PFSK-1 (cell line): ENCODE measurements around the gene CDPF1.

Source experiments
- POLR2AphosphoS5 ChIP-seq: IDR thresholded peaks from 2 replicates; pipeline ENCODE4 v1.6.1; 2012; ENCODE audit warnings: low read depth, mild to moderate bottlenecking, control low read depth, low read length, moderate library complexity
- TAF1 ChIP-seq: IDR thresholded peaks from 2 replicates; pipeline ENCODE4 v1.6.1; 2012; ENCODE audit warnings: low read length, control low read depth, borderline replicate concordance; ENCODE audit not compliant: insufficient read depth
- TF ChIP-seq, protein P1 (sequence below), 2 experiments: IDR thresholded peaks; 2 replicates each; pipeline versions ENCODE4 v1.6.1 to v1.8.0; 2011 to 2012; ENCODE audit warnings: low read depth in 2 of 2, low read length in 2 of 2, control low read depth in 1 of 2, inconsistent platforms in 1 of 2, mild to moderate bottlenecking in 1 of 2, moderate library complexity in 1 of 2; ENCODE audit not compliant: insufficient read depth in 1 of 2

GRCh38 chr22:46240907-46241306 lies 9.2 kb downstream of the CDPF1 start:
- TF ChIP-seq POLR2AphosphoS5 = no peak
- TF ChIP-seq, protein P1, sequence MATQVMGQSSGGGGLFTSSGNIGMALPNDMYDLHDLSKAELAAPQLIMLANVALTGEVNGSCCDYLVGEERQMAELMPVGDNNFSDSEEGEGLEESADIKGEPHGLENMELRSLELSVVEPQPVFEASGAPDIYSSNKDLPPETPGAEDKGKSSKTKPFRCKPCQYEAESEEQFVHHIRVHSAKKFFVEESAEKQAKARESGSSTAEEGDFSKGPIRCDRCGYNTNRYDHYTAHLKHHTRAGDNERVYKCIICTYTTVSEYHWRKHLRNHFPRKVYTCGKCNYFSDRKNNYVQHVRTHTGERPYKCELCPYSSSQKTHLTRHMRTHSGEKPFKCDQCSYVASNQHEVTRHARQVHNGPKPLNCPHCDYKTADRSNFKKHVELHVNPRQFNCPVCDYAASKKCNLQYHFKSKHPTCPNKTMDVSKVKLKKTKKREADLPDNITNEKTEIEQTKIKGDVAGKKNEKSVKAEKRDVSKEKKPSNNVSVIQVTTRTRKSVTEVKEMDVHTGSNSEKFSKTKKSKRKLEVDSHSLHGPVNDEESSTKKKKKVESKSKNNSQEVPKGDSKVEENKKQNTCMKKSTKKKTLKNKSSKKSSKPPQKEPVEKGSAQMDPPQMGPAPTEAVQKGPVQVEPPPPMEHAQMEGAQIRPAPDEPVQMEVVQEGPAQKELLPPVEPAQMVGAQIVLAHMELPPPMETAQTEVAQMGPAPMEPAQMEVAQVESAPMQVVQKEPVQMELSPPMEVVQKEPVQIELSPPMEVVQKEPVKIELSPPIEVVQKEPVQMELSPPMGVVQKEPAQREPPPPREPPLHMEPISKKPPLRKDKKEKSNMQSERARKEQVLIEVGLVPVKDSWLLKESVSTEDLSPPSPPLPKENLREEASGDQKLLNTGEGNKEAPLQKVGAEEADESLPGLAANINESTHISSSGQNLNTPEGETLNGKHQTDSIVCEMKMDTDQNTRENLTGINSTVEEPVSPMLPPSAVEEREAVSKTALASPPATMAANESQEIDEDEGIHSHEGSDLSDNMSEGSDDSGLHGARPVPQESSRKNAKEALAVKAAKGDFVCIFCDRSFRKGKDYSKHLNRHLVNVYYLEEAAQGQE (IDR thresholded peaks at IDR 0.05; ENCODE audit: insufficient read depth in 1 of 2, low read depth in 2 of 2, low read length in 2 of 2) = no peak
- TF ChIP-seq TAF1 = no peak
